ENCODE results near the gene NOP9.

DNA sequence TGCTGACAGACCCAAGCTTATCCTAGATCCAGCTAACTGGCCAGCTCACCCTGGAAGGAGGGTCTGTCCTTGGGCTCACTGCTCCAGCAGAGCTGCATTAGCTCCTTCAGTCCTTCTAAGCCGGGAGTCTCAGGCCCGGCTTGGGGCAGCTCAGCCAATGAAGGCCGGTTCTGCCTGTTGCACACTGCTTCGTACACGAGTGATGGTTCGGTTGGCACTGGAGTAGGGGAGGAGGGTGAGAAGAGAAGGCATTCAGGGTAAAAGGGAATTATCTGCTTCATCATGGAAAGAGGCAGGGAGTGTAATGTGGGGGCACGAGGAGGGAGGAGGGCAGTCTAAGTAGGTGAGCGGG lies 38.1 kb downstream of the NOP9 start:
- TF ChIP-seq, protein P1, sequence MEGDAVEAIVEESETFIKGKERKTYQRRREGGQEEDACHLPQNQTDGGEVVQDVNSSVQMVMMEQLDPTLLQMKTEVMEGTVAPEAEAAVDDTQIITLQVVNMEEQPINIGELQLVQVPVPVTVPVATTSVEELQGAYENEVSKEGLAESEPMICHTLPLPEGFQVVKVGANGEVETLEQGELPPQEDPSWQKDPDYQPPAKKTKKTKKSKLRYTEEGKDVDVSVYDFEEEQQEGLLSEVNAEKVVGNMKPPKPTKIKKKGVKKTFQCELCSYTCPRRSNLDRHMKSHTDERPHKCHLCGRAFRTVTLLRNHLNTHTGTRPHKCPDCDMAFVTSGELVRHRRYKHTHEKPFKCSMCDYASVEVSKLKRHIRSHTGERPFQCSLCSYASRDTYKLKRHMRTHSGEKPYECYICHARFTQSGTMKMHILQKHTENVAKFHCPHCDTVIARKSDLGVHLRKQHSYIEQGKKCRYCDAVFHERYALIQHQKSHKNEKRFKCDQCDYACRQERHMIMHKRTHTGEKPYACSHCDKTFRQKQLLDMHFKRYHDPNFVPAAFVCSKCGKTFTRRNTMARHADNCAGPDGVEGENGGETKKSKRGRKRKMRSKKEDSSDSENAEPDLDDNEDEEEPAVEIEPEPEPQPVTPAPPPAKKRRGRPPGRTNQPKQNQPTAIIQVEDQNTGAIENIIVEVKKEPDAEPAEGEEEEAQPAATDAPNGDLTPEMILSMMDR (IDR thresholded peaks at IDR 0.05): no peak
- TF ChIP-seq POLR2AphosphoS5 (IDR thresholded peaks at IDR 0.05) (no peak), POLR2A (IDR thresholded peaks at IDR 0.05; ENCODE audit: low read depth) (no peak)

All from esophagus muscularis mucosa (tissue), 3 donors.